Thoracic aorta (tissue), 2 donors: Measurements from ENCODE around the gene PTGR1. TPM values are rescaled to one million over a fixed set of nuclear protein-coding genes. Genes with fewer than 3 reads are reported as not detected.

Experiments used
- ATAC-seq: fragments of 150-250 bp; one replicate; pipeline ENCODE4 v1.8.0; 2017; ENCODE audit warnings: low read depth; ENCODE audit not compliant: insufficient number of reproducible peaks, low FRiP score
- DNase-seq: peaks from one replicate; pipeline ENCODE4 v3.0.0-alpha.2; 2020; ENCODE audit warnings: low spot score
- H3K27ac ChIP-seq, 2 donors: fragments of 200-600 bp; sonication (generic); 1 replicate in 1 of 2; 2 replicates in 1 of 2; pipeline ENCODE4 v1.5.1; 2016; ENCODE audit warnings: mild to moderate bottlenecking in 2 of 2, moderate library complexity in 2 of 2
- H3K27me3 ChIP-seq: fragments of 200-600 bp; sonication (generic); replicated peaks from 2 replicates; pipeline ENCODE4 v1.6.0; 2016; ENCODE audit warnings: mild to moderate bottlenecking; ENCODE audit not compliant: insufficient read depth
- H3K36me3 ChIP-seq: fragments of 200-600 bp; sonication (generic); one replicate; pipeline ENCODE4 v1.5.1; 2016
- H3K4me1 ChIP-seq, 2 donors: fragments of 200-600 bp; sonication (generic); 1 replicate in 1 of 2; 2 replicates in 1 of 2; pipeline versions ENCODE4 v1.5.1 to v1.6.0; 2016; ENCODE audit warnings: low read depth in 2 of 2, mild to moderate bottlenecking in 1 of 2; ENCODE audit not compliant: control insufficient read depth in 1 of 2
- H3K4me3 ChIP-seq: fragments of 200-600 bp; sonication (generic); 2 replicates; pipeline ENCODE4 v1.5.1; 2016; ENCODE audit warnings: mild to moderate bottlenecking
- H3K9me3 ChIP-seq: fragments of 200-600 bp; sonication (generic); 2 replicates; pipeline ENCODE4 v1.5.1; 2016
- total RNA-seq, 2 donors: library from RNA; depleted of rRNA; stranded (reverse); fragments of >200 nt; gene quantifications; one replicate each; pipeline versions ENCODE4 v1.1.0 to v1.2.3, GENCODE V29; 2016
- TF ChIP-seq, protein P1 (sequence below): fragments of 200-600 bp; sonication (generic); IDR thresholded peaks from one replicate; pipeline ENCODE4 v1.5.1; 2019; ENCODE audit warnings: antibody characterized with exemption

PTGR1 gene
- total RNA-seq, 2 donors from 2014 or later = 20.2 to 34.4 TPM

DNA sequence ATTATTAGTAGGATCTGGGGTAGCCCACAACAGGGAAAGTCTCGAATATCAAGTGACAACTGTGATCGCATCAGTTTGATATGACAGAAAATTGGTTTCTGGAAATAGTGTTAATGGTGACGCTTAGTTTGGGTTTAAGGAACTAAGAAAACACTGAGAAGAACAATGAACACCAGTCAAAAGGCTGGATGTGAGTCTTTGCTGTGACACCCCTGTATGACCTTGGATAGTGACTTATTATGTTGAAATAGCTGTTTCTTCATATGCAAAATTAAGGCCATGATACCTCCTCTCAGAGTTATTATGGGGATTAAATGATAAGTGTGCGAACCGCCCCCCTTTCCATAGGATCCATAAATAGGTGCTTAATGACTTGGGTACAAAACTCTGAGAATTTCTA lies 32.6 kb upstream of the PTGR1 start:
- Histone ChIP-seq H3K9me3 (no peaks in the 10 kb centered on the region), H3K27me3 (no peaks in the 10 kb centered on the region), H3K4me1 (peaks cover 7 to 32% of the 10 kb centered on the region in 2 donors), H3K36me3 (no peaks in the 10 kb centered on the region), H3K4me3 (peak overlapping the region; percentile 78), H3K27ac (peak overlapping the region in 1 of 2 donors; percentile 68)
- TF ChIP-seq, protein P1, sequence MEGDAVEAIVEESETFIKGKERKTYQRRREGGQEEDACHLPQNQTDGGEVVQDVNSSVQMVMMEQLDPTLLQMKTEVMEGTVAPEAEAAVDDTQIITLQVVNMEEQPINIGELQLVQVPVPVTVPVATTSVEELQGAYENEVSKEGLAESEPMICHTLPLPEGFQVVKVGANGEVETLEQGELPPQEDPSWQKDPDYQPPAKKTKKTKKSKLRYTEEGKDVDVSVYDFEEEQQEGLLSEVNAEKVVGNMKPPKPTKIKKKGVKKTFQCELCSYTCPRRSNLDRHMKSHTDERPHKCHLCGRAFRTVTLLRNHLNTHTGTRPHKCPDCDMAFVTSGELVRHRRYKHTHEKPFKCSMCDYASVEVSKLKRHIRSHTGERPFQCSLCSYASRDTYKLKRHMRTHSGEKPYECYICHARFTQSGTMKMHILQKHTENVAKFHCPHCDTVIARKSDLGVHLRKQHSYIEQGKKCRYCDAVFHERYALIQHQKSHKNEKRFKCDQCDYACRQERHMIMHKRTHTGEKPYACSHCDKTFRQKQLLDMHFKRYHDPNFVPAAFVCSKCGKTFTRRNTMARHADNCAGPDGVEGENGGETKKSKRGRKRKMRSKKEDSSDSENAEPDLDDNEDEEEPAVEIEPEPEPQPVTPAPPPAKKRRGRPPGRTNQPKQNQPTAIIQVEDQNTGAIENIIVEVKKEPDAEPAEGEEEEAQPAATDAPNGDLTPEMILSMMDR = no peak
- ATAC-seq (no peak), DNase-seq (no peak)

DNA sequence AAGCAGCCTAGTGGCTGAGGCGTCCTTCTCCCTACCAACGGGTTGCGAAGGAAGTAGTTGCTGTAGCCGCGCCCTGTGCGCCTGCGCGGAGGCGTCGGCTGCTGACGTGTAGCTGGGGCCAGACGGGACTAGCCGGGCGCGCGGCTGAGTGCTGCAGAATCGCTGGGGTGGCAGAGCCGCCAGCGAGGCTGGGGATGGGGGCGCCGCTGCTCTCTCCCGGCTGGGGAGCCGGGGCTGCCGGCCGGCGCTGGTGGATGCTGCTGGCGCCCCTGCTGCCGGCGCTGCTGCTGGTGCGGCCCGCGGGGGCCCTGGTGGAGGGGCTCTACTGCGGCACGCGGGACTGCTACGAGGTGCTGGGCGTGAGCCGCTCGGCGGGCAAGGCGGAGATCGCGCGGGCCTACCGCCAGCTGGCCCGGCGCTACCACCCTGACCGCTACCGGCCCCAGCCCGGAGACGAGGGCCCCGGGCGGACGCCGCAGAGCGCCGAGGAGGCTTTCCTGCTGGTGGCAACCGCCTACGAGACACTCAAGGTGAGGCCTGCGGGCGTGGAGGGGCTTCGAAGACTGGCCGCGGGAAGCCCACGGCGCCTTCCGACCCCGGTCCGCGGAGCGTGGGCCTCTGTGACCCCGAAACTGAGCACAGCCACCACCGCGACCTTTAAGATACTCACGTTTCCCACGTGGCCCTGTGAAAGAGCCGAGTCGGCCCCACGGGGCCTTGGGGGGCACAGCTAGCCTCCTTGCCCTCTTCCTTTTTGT lies 31.9 kb upstream of the PTGR1 start, which contains the start of gene DNAJC25:
Gene DNAJC25 (plus strand): TSS at position 121 of the 758 bp plus-strand sequence. CDS start 74 bp downstream, at position 195.
- TF ChIP-seq, protein P1 = no peak

DNA sequence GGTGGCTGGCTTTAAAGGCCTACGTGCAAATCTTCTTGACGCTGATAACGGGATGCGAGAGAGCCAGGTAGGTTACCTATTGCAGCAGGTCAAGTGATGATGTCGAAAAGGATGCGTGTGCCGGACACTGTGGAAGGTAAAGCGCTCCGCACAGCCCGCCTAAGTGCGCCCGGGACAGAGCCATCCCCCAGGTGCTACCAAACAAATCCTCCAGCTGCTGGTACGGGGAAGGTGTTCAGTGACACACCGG lies 31.4 kb upstream of the PTGR1 start:
- peak overlapping the region; percentile 68 to 76 for H3K27ac ChIP-seq
- no peaks in the 10 kb centered on the region for H3K27me3 ChIP-seq
- H3K9me3 ChIP-seq = no peaks in the 10 kb centered on the region
- peaks cover 7 to 32% of the 10 kb centered on the region in 2 donors for H3K4me1 ChIP-seq
- no peak for ATAC-seq
- DNase-seq = no peak
- no peaks in the 10 kb centered on the region for H3K36me3 ChIP-seq
- TF ChIP-seq, protein P1 = no peak
- H3K4me3 ChIP-seq = peak overlapping the region; percentile 78

More for the DNA sequence above, 31.9 kb upstream of the PTGR1 start, which contains the start of gene DNAJC25:
- DNase-seq (peak; percentile 88), ATAC-seq (peak; percentile 99)
- Histone ChIP-seq H3K27me3 (no peaks in the 10 kb centered on the region), H3K4me1 (peaks cover 7 to 32% of the 10 kb centered on the region in 2 donors), H3K9me3 (no peaks in the 10 kb centered on the region), H3K27ac (peak within 1 kb of the TSS; percentile 68 to 76), H3K4me3 (peak within 1 kb of the TSS; percentile 78), H3K36me3 (no peaks in the 10 kb centered on the region)

DNA sequence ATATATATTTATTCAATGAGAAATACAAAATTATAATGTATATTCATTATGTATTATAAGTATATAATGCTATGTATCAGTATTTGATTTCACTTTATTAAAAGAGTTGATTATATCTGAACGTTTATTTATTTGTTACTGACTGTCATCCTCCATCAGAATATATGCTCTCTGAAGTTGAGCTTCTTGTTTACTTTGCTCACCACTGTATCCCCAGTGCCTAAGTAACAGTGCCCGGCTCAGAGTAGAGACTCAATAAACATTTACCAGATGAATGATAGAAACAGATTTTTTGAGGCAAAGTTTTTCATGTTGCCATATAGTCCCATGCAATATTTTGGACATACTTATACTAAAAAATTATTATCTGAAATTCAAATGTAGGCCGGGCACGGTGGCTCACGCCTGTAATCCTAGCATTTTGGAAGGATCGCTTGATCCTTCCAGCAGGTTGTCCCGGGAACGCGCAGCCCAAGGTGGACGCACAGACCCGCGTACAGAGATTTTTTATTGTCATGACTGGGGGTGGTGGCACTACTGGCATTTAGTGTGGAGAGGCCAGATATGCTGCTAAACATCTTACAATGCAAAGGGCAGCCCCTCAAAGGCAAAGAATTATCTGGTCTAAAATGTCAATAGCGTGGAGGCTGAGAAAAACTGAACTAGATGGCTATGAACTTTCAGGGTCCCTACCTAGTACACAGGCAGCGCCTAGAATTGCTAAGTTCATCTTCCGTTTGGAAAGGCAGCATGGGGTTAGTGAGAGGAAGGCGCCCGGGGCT lies 30.9 kb upstream of the PTGR1 start:
- H3K36me3 ChIP-seq = no peaks in the 10 kb centered on the region
- ATAC-seq = no peak
- H3K4me3 ChIP-seq = peak overlapping the region; percentile 78
- peak overlapping the region; percentile 68 to 76 for H3K27ac ChIP-seq
- peaks cover 7 to 32% of the 10 kb centered on the region in 2 donors for H3K4me1 ChIP-seq
- H3K27me3 ChIP-seq = no peaks in the 10 kb centered on the region
- H3K9me3 ChIP-seq = no peaks in the 10 kb centered on the region
- no peak for DNase-seq
- TF ChIP-seq, protein P1 = no peak

DNA sequence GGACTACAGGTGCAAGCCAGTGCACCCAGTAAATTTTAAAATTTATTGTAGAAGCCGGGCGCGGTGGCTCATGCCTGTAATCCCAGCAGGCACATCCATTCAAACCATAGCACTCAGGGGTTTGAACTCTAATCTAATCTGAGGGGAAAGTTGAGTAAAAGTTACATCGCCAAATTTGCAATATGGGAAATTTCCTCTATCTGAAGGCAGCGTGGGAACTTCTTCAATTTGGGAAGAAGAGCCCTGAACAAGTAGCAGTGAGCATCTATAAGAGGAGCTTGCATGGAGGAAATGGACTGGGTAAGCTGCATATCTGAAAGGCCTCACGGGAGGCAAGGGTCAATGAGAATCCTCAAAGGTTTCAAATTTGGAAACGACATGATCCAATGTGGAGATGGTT lies 29.0 kb upstream of the PTGR1 start:
- Histone ChIP-seq H3K27ac (no peak overlapping the region), H3K4me1 (peaks cover 7 to 23% of the 10 kb centered on the region in 2 donors), H3K9me3 (no peaks in the 10 kb centered on the region), H3K27me3 (no peaks in the 10 kb centered on the region), H3K36me3 (no peaks in the 10 kb centered on the region), H3K4me3 (no peak overlapping the region)
- DNase-seq = no peak
- TF ChIP-seq, protein P1 = no peak
- no peak for ATAC-seq
